IMR-90 (cell line): ENCODE results near the gene UBE2O. TPM values are rescaled to one million over a fixed set of nuclear protein-coding genes. Genes with fewer than 3 reads are reported as not detected.

ENCODE experiments used
- ATAC-seq: fragments of 200-7000 bp; cut with Tn5 transposase; 2 replicates; pipeline ENCODE4 v1.9.1; 2020; ENCODE audit warnings: low read depth, mild to moderate bottlenecking, moderate library complexity
- BruUV-seq: library from RNA; stranded (reverse); fragments of 400-500 nt; replicated peaks from 2 replicates; lab custom pipeline; 2021; lab: Mats Ljungman, UMichigan
- CTCF ChIA-PET: fragments of 300-600 bp; formaldehyde crosslinking; extraction: SDS; loops from one replicate; lab custom pipeline; 2021; ENCODE audit warnings: antibody characterized with exemption; lab: Yijun Ruan, JAX
- POLR2A ChIA-PET: fragments of 300-600 bp; sonication (Branson Sonifier 250); formaldehyde crosslinking; loops from one replicate; lab custom pipeline; 2022; ENCODE audit warnings: antibody characterized with exemption; ENCODE audit not compliant: unreplicated experiment; lab: Charles Lee
- DNase-seq: peaks from one replicate; pipeline ENCODE4 v3.0.0; 2013
- H2AFZ ChIP-seq: replicated peaks from 2 replicates; pipeline ENCODE3; 2013; ENCODE audit warnings: low read length, mild to moderate bottlenecking; ENCODE audit not compliant: poor library complexity
- H2AK5ac ChIP-seq: 2 replicates; pipeline ENCODE4 v1.6.1; 2013; ENCODE audit warnings: low read depth, low read length, inconsistent platforms
- H2AK9ac ChIP-seq: replicated peaks from 2 replicates; pipeline ENCODE3; 2013; ENCODE audit warnings: mild to moderate bottlenecking, low read depth, low read length, moderate library complexity; ENCODE audit not compliant: poor library complexity
- H2BK120ac ChIP-seq: 2 replicates; pipeline ENCODE4 v1.6.1; 2013; ENCODE audit warnings: low read depth, low read length, inconsistent platforms
- H2BK15ac ChIP-seq: 3 replicates; pipeline ENCODE4 v1.6.1; 2013; ENCODE audit warnings: low read depth, low read length, inconsistent platforms
- H2BK20ac ChIP-seq: 2 replicates; pipeline ENCODE4 v1.6.1; 2013; ENCODE audit warnings: low read depth, mild to moderate bottlenecking, inconsistent platforms, low read length, moderate library complexity
- H2BK5ac ChIP-seq: 2 replicates; pipeline ENCODE4 v1.6.1; 2013; ENCODE audit warnings: mild to moderate bottlenecking, low read depth, low read length, inconsistent platforms; ENCODE audit not compliant: poor library complexity, severe bottlenecking
- H3K14ac ChIP-seq: replicated peaks from 2 replicates; pipeline ENCODE4 v1.6.1; 2013; ENCODE audit warnings: low read depth, low read length, inconsistent platforms
- H3K18ac ChIP-seq: 2 replicates; pipeline ENCODE4 v1.6.1; 2013; ENCODE audit warnings: low read depth, low read length, control low read depth
- H3K23ac ChIP-seq: 2 replicates; pipeline ENCODE4 v1.6.1; 2013; ENCODE audit warnings: low read depth, low read length, inconsistent platforms
- H3K27ac ChIP-seq: 2 replicates; pipeline ENCODE4 v1.5.1; 2013; ENCODE audit warnings: mild to moderate bottlenecking, control low read depth, low read length; ENCODE audit not compliant: insufficient read depth
- H3K27me3 ChIP-seq: 2 replicates; pipeline ENCODE4 v1.6.1; 2013; ENCODE audit warnings: low read length; ENCODE audit not compliant: control insufficient read depth, insufficient read depth
- H3K36me3 ChIP-seq: 2 replicates; pipeline ENCODE4 v1.6.1; 2013; ENCODE audit warnings: low read length, mixed read lengths; ENCODE audit not compliant: control insufficient read depth, insufficient read depth
- H3K4ac ChIP-seq: 2 replicates; pipeline ENCODE4 v1.6.1; 2013; ENCODE audit warnings: low read depth, low read length, inconsistent platforms
- H3K4me1 ChIP-seq: 2 replicates; pipeline ENCODE4 v1.6.1; 2013; ENCODE audit warnings: low read length, mixed read lengths; ENCODE audit not compliant: control insufficient read depth, insufficient read depth
- H3K4me2 ChIP-seq: 2 replicates; pipeline ENCODE4 v1.6.1; 2013; ENCODE audit warnings: low read depth, mild to moderate bottlenecking, control low read depth, low read length, moderate library complexity
- H3K4me3 ChIP-seq: 2 replicates; pipeline ENCODE4 v1.5.1; 2013; ENCODE audit warnings: low read depth, mild to moderate bottlenecking, control low read depth, low read length, moderate library complexity; ENCODE audit not compliant: insufficient read depth
- H3K56ac ChIP-seq: 2 replicates; pipeline ENCODE4 v1.6.1; 2013; ENCODE audit warnings: low read length, inconsistent platforms; ENCODE audit not compliant: insufficient read depth; ENCODE audit errors: extremely low read depth
- H3K79me1 ChIP-seq, 2 experiments: 2 replicates each; pipeline ENCODE4 v1.6.1; 2013; ENCODE audit warnings: low read length in 2 of 2, inconsistent platforms in 1 of 2, low read depth in 1 of 2
- H3K9ac ChIP-seq: 2 replicates; pipeline ENCODE4 v1.6.1; 2013; ENCODE audit warnings: low read depth, low read length, control low read depth
- H3K9me1 ChIP-seq: 2 replicates; pipeline ENCODE4 v1.6.1; 2013; ENCODE audit warnings: low read length, inconsistent platforms; ENCODE audit not compliant: insufficient read depth
- H3K9me3 ChIP-seq: 2 replicates; pipeline ENCODE4 v1.6.1; 2013; ENCODE audit warnings: low read length; ENCODE audit not compliant: control insufficient read depth, insufficient read depth
- H4K20me1 ChIP-seq: 2 replicates; pipeline ENCODE4 v1.6.1; 2013; ENCODE audit warnings: low read length, inconsistent platforms; ENCODE audit not compliant: insufficient read depth
- H4K5ac ChIP-seq: 2 replicates; pipeline ENCODE4 v1.6.1; 2013; ENCODE audit warnings: mild to moderate bottlenecking, low read depth, low read length, control low read depth
- H4K8ac ChIP-seq, 2 experiments: 2 replicates each; pipeline ENCODE4 v1.6.1; 2013; ENCODE audit warnings: low read depth in 2 of 2, low read length in 2 of 2, control low read depth in 1 of 2, inconsistent platforms in 1 of 2
- H4K91ac ChIP-seq: 2 replicates; pipeline ENCODE4 v1.6.1; 2013; ENCODE audit warnings: low read depth, low read length, inconsistent platforms; ENCODE audit not compliant: insufficient read depth
- BHLHE40 ChIP-seq: fragments of 150-350 bp; IDR thresholded peaks from 2 replicates; pipeline ENCODE4 v1.6.1; 2016; ENCODE audit warnings: mild to moderate bottlenecking, low read depth, low read length
- CEBPB ChIP-seq: IDR thresholded peaks from 2 replicates; pipeline ENCODE4 v1.6.1; 2012; ENCODE audit warnings: low read depth, low read length, improper control_type of control experiment
- CHD1 ChIP-seq: IDR thresholded peaks from 2 replicates; pipeline ENCODE4 v1.6.1; 2012; ENCODE audit warnings: low read depth, low read length, improper control_type of control experiment
- CTCF ChIP-seq: conservative IDR thresholded peaks from 2 replicates; pipeline ENCODE4 v1.5.1; 2012; ENCODE audit warnings: mild to moderate bottlenecking, low read depth, low read length, improper control_type of control experiment
- ELK1 ChIP-seq: fragments of 150-350 bp; IDR thresholded peaks from 2 replicates; pipeline ENCODE4 v1.6.1; 2016; ENCODE audit warnings: low read depth, mild to moderate bottlenecking, low read length, moderate library complexity, borderline replicate concordance
- FOS ChIP-seq: fragments of 150-350 bp; IDR thresholded peaks from 2 replicates; pipeline ENCODE4 v1.6.1; 2016; ENCODE audit warnings: low read depth, low read length
- MAFK ChIP-seq: IDR thresholded peaks from 2 replicates; pipeline ENCODE4 v1.6.1; 2012; ENCODE audit warnings: low read depth, low read length, improper control_type of control experiment
- MAZ ChIP-seq: IDR thresholded peaks from 2 replicates; pipeline ENCODE4 v1.6.1; 2012; ENCODE audit warnings: low read depth, mild to moderate bottlenecking, low read length, improper control_type of control experiment, moderate library complexity, borderline replicate concordance
- MXI1 ChIP-seq: IDR thresholded peaks from 2 replicates; pipeline ENCODE4 v1.6.1; 2012; ENCODE audit warnings: low read depth, mild to moderate bottlenecking, low read length, moderate library complexity, borderline replicate concordance
- NFE2L2 ChIP-seq: fragments of 150-350 bp; IDR thresholded peaks from 2 replicates; pipeline ENCODE4 v1.6.1; 2016; ENCODE audit warnings: low read depth, mild to moderate bottlenecking, low read length
- POLR2A ChIP-seq: IDR thresholded peaks from 2 replicates; pipeline ENCODE4 v1.6.1; 2012; ENCODE audit warnings: mild to moderate bottlenecking, low read depth, low read length
- RAD21 ChIP-seq: IDR thresholded peaks from 2 replicates; pipeline ENCODE4 v1.6.1; 2012; ENCODE audit warnings: low read length, improper control_type of control experiment
- RCOR1 ChIP-seq: IDR thresholded peaks from 2 replicates; pipeline ENCODE4 v1.6.1; 2012; ENCODE audit warnings: mild to moderate bottlenecking, low read length, improper control_type of control experiment; ENCODE audit not compliant: insufficient replicate concordance
- RFX5 ChIP-seq: IDR thresholded peaks from 2 replicates; pipeline ENCODE4 v1.8.0; 2012; ENCODE audit warnings: low read depth, mild to moderate bottlenecking, low read length, moderate library complexity
- SMC3 ChIP-seq: fragments of 150-350 bp; IDR thresholded peaks from 2 replicates; pipeline ENCODE4 v1.6.1; 2016; ENCODE audit warnings: low read depth, mild to moderate bottlenecking, antibody characterized with exemption, low read length, moderate library complexity
- USF2 ChIP-seq: fragments of 150-350 bp; IDR thresholded peaks from 2 replicates; pipeline ENCODE4 v1.6.1; 2017; ENCODE audit warnings: mild to moderate bottlenecking, antibody characterized with exemption, low read length, low read depth
- WGBS, 2 experiments: methylation state at CpG; one replicate each; pipeline versions ENCODE4 v1.1.5 to v1.1.7; 2013; ENCODE audit warnings: missing lambda C conversion rate in 2 of 2; ENCODE audit not compliant: insufficient read length in 1 of 2; ENCODE audit errors: extremely low coverage in 2 of 2; 5-methylcytosine and 5-hydroxymethylcytosine counted together
- dilution Hi-C: fragments of 300-500 bp; cut with HindIII; formaldehyde crosslinking; loops from one replicate; pipeline ENCODE4 v1.14.3; 2018; ENCODE audit warnings: low sequenced_read_pairs; ENCODE audit not compliant: unreplicated experiment
- in situ Hi-C: fragments of 300-500 bp; cut with MboI; formaldehyde crosslinking; loops from 3 replicates; pipeline ENCODE4 v1.14.3; 2019; ENCODE audit warnings: low sequenced_read_pairs, inconsistent platforms, mixed read lengths
- intact Hi-C: fragments of 100-400 bp; cut with micrococcal nuclease; formaldehyde crosslinking; loops from 2 replicates; pipeline ENCODE4 v1.10.0; 2022
- polyA plus RNA-seq, 3 experiments: library from polyadenylated mRNA; depleted of rRNA; stranded (reverse); fragments of >200 nt; gene quantifications; 2 replicates each; pipeline ENCODE4 v1.2.3, GENCODE V29; 2012; ENCODE audit warnings: low replicate concordance in 1 of 3
- total RNA-seq: library from RNA; depleted of rRNA; stranded (reverse); fragments of >200 nt; gene quantifications from 2 replicates; pipeline ENCODE4 v1.2.3, GENCODE V29; 2012

The UBE2O gene
- total and polyA plus RNA-seq, 2 of the 4 experiments (the other 2 are of a cell fraction) = 17.6 TPM

- no peak overlapping the region for H2BK15ac ChIP-seq
- no TSS peak for BruUV-seq
- DNase-seq = no peak
- 96% methylated on average over 17 of the region's 22 CpGs; no CpG with 5 or more reads in 1 of the 2 experiments for WGBS, 2 experiments
- no peak overlapping the region for H2BK120ac ChIP-seq
- H3K9me1 ChIP-seq = no peaks in the 10 kb centered on the region; the same call in 1 of the 2 replicates
- H3K18ac ChIP-seq = no peak overlapping the region
- H3K27ac ChIP-seq = no peak overlapping the region
- ChIA-PET POLR2A (no interaction called here), CTCF (no interaction called here)
- intact Hi-C loops (no loop called here), in situ Hi-C loops (no loop called here), dilution Hi-C loops (no loop called here)
- H3K36me3 ChIP-seq = no peaks in the 10 kb centered on the region
- H2AK5ac ChIP-seq = no peak overlapping the region
- H2AK9ac ChIP-seq = no peak overlapping the region
- no peaks in the 10 kb centered on the region for H3K9me3 ChIP-seq
- no peak overlapping the region for H3K4me3 ChIP-seq
- peaks cover 6% of the 10 kb centered on the region for H3K4me1 ChIP-seq
- no peak overlapping the region for H3K23ac ChIP-seq
- no peak overlapping the region for H2AFZ ChIP-seq
- H3K4me2 ChIP-seq = no peak overlapping the region
- no peak overlapping the region for H4K8ac ChIP-seq
- no peak overlapping the region for H3K56ac ChIP-seq
- no peak overlapping the region for H3K9ac ChIP-seq
- H2BK20ac ChIP-seq = no peak overlapping the region
- H3K14ac ChIP-seq = no peak overlapping the region
- TF ChIP-seq NFE2L2 = no peak
- no peak for TF ChIP-seq ELK1
- no peak for TF ChIP-seq MAZ
- no peak for TF ChIP-seq SMC3
- TF ChIP-seq BHLHE40 = no peak
- no peak for TF ChIP-seq RCOR1
- no peak for TF ChIP-seq FOS
- no peak for TF ChIP-seq CHD1
- TF ChIP-seq RAD21 = no peak
- TF ChIP-seq MXI1 = no peak
- TF ChIP-seq CTCF = no peak
- TF ChIP-seq USF2 = no peak
- TF ChIP-seq POLR2A = no peak
- TF ChIP-seq RFX5 = no peak
- TF ChIP-seq MAFK = no peak
- no peak for TF ChIP-seq CEBPB
- no peak for ATAC-seq
- H4K5ac ChIP-seq = no peak overlapping the region
- H3K4ac ChIP-seq = no peak overlapping the region
- H4K20me1 ChIP-seq = no peaks in the 10 kb centered on the region
- no peak overlapping the region for H2BK5ac ChIP-seq
- H4K91ac ChIP-seq = no peak overlapping the region
- peaks cover 0 to under 1% of the 10 kb centered on the region in 2 experiments; a peak in 2 of 4 replicates for H3K79me1 ChIP-seq
- H3K27me3 ChIP-seq = no peaks in the 10 kb centered on the region
Measured at GRCh38 chr17:76487451-76488192, 34.7 kb upstream of the UBE2O start.
